GM20000 (cell line): ENCODE data around the gene ABCB10.

Experiments used
- DNase-seq: peaks from one replicate; pipeline ENCODE4 v3.0.0; 2012; ENCODE audit warnings: low spot score
- TF ChIP-seq, protein P1 (sequence below): IDR thresholded peaks from 2 replicates; pipeline ENCODE4 v1.5.1; 2012; ENCODE audit warnings: mild to moderate bottlenecking, control low read depth; ENCODE audit errors: extremely low read depth, missing control alignments

Gene ABCB10

GRCh38 chr1:229508823-229509337, 49.6 kb downstream of the ABCB10 start:
- TF ChIP-seq, protein P1, sequence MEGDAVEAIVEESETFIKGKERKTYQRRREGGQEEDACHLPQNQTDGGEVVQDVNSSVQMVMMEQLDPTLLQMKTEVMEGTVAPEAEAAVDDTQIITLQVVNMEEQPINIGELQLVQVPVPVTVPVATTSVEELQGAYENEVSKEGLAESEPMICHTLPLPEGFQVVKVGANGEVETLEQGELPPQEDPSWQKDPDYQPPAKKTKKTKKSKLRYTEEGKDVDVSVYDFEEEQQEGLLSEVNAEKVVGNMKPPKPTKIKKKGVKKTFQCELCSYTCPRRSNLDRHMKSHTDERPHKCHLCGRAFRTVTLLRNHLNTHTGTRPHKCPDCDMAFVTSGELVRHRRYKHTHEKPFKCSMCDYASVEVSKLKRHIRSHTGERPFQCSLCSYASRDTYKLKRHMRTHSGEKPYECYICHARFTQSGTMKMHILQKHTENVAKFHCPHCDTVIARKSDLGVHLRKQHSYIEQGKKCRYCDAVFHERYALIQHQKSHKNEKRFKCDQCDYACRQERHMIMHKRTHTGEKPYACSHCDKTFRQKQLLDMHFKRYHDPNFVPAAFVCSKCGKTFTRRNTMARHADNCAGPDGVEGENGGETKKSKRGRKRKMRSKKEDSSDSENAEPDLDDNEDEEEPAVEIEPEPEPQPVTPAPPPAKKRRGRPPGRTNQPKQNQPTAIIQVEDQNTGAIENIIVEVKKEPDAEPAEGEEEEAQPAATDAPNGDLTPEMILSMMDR, result no peak
- peak; percentile 19 for DNase-seq

DNA sequence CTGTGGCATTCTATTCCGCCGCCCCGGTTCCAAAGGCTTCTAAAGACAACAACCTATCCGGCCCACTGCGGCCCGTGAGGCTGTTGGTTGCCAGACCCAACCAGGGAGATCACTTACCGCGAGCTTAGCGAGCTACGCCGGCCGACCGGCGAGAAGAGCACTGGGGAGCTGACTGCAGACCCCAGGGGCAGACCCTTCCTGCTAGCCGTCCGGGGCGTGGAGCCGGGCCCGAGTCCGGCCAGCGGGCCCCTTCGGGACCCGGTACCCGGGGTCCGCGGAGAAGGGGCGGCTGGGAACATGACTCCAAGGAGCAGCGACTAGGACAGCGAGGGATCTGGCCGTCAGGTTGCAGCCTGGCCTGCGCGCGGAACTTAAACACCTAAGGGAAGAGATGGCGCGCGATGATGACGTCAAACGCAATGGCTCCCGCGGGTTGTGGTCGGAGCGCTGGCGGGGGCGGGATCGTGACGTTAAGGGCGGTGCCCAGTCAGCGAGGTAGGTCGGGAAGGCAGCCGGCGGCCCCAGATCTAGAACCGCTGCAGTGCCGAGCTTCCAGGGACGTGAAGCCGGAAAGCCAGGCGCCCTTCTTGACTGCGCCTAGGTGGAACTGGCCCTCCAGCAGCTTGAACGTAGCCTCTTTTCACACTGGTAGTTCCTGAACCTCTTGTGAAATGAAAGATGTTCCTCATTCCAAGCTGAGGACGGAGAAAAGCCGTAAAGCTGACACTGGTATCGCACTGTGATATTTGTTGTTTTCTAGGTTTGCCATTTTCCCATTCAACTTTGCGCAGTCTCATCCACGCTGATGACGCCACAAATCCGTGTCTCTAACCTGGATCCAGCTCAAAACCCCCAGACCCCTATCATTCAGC, 50.3 kb downstream of the ABCB10 start, which contains the start of gene NUP133:
TSS of gene NUP133 (minus strand) at position 391 of the 872 bp plus-strand sequence. CDS start at position 299, 92 bp downstream.
- TF ChIP-seq, protein P1, result no peak
- peak; percentile 92 for DNase-seq

- no peak for DNase-seq
- TF ChIP-seq, protein P1, result no peak
Measured at GRCh38 chr1:229507502-229507901, 51.0 kb downstream of the ABCB10 start.

DNA sequence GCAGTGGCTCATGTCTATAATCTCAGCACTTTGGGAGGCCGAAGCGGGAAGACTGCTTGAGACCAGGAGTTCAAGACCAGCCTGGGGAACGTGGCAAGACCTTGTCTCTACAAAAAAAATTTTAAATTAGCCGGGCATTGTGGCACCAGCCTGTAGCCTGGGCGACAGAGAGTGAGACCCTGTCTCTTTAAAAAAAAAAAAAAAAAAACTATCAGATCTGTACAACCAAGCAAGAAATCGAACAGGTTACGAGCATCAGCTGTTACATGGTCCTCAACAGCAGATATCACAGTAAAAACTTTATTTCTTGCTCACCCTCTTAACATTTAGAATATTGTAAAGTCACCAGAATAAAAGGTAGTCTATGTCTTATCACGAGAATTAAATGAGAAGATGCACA, 51.9 kb downstream of the ABCB10 start:
- TF ChIP-seq, protein P1, result no peak
- DNase-seq, result no peak

GRCh38 chr1:229495782-229496181, 62.7 kb downstream of the ABCB10 start:
- TF ChIP-seq, protein P1, result no peak
- no peak for DNase-seq

GRCh38 chr1:229487181-229487580, 71.3 kb downstream of the ABCB10 start:
- no peak for DNase-seq
- TF ChIP-seq, protein P1, result no peak

DNA sequence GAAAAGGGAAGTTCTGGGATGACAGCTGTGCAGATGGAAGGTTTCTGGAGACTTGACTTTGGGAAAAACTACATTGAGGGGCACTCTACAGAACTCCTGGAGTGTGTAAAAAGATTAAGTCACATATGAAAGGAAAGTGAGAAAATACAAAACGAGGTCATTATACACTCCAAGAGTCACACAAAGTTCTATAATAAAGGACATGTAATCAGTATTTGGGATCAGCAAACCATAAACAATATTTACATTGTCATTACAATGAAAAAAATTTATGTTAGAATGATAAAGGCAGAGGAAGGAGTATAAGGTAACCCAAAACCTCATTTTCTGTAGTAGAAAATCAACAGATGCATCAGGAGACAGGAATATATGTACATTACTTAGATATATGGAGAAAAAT, 73.2 kb downstream of the ABCB10 start:
- DNase-seq, result no peak
- TF ChIP-seq, protein P1, result no peak
